Measurements from ENCODE around the gene SDSL. TPM values are rescaled to one million over a fixed set of nuclear protein-coding genes. Genes with fewer than 3 reads are reported as not detected.
A peak's percentile ranks its signal among the peaks of the same experiment; 100 is the strongest.

The SDSL gene
- total and polyA plus RNA-seq, 2 of the 13 experiments (the other 11 are each of a cell fraction or from before 2014, with no cell fraction given), result 1.2 to 1.7 TPM

DNA sequence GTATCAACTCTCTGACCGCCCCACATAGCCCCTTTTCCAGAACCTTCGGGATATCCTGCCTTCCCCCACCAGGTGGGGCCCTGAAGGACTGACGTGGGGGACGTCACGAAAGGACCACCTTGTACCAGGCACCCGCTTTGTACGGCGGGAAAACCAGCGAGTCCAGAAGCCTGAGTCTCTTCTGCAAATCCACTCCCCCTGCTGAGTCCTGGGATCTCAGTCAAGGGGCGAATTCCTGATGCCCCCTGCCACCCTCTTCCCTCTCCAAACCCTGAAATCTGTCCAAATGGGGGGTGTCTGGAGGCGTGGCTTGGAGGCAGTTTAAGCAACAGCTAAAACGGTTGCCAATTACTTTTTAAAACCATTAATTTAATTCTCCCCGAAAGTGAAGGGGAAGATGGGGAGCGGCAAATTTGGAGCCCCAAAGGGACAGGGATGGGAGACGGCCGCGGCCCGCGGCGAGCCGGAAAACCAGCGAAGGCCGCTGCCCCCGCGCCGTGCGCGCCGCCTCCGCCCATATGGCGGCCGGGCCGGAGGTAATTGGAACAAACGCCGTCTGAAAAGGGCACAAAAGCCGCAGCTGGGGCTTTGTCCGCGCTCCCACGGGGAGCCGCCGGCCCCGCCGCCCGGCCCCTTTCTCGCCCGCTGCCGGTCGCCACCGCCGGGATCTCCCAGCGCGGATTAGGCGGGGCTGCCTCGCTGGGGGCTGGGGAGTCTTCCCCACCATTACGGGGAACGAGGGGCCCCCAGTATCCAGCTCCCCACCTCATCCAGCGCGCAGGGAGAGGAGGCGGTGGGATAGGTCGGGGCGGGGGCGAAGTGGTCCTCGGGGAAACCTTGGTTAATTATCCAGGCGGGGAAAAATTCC, 42.9 kb downstream of the SDSL start (continued):
- no peak for TF ChIP-seq MAZ (IDR thresholded peaks at IDR 0.05; ENCODE audit: borderline replicate concordance, low read depth, low read length)
- no peak for TF ChIP-seq MAZ (CRISPR knock-in tag; IDR thresholded peaks at IDR 0.05; ENCODE audit: low read depth)
- 0 out of 2 replicates have a peak, but pooled peaks have one; percentile 22 for TF ChIP-seq CREB1 (IDR thresholded peaks at IDR 0.05)
- TF ChIP-seq CREB1 (CRISPR knock-in tag; IDR thresholded peaks at IDR 0.05), result no peak
- no peak for TF ChIP-seq SNAPC4 (CRISPR knock-in tag; IDR thresholded peaks at IDR 0.05)
- no peak for TF ChIP-seq ZNF703 (CRISPR knock-in tag; IDR thresholded peaks at IDR 0.05; ENCODE audit: borderline replicate concordance)
- 0 out of 2 replicates have a peak, but pooled peaks have one; percentile 17 for TF ChIP-seq MTF2 (CRISPR knock-in tag; IDR thresholded peaks at IDR 0.05; ENCODE audit: borderline replicate concordance)
